Mesothelial cell of epicardium (in vitro differentiated cells): ENCODE measurements around the gene FOXJ3. TPM values are rescaled to one million over a fixed set of nuclear protein-coding genes. Genes with fewer than 3 reads are reported as not detected.

Experiments used
- DNase-seq, 2 experiments: peaks; one replicate each; pipeline ENCODE4 v3.0.0; 2021; ENCODE audit warnings: low spot score in 2 of 2; ENCODE audit not compliant: unreplicated experiment in 2 of 2
- H3K27ac Mint-ChIP-seq: 2 replicates; pipeline ENCODE4 v1.8.0; 2021; ENCODE audit warnings: mixed read lengths
- H3K27me3 Mint-ChIP-seq: 2 replicates; pipeline ENCODE4 v1.8.0; 2021; ENCODE audit warnings: low read depth, mixed read lengths
- H3K36me3 Mint-ChIP-seq: 2 replicates; pipeline ENCODE4 v1.8.0; 2021; ENCODE audit warnings: mixed read lengths
- H3K4me1 Mint-ChIP-seq: 2 replicates; pipeline ENCODE4 v1.8.0; 2021; ENCODE audit warnings: mixed read lengths
- H3K4me3 Mint-ChIP-seq: 2 replicates; pipeline ENCODE4 v1.8.0; 2021; ENCODE audit warnings: mild to moderate bottlenecking, moderate library complexity, mixed read lengths
- H3K9me3 Mint-ChIP-seq: 2 replicates; pipeline ENCODE4 v1.8.0; 2021; ENCODE audit warnings: mixed read lengths
- CTCF ChIP-seq: fragments of 200-600 bp; sonication (generic); IDR thresholded peaks from one replicate; pipeline ENCODE4 v1.5.0; 2021; ENCODE audit warnings: antibody characterized with exemption; ENCODE audit not compliant: unreplicated experiment
- total RNA-seq: library from RNA; stranded (reverse); gene quantifications from 3 replicates; pipeline ENCODE4 v1.2.1, GENCODE V29; 2021

Gene FOXJ3
- total RNA-seq, 1 donor from 2014 or later: 79.7 TPM

- no peak for DNase-seq
- peak; percentile 78 for TF ChIP-seq CTCF
- H3K4me3 Mint-ChIP-seq: no peak overlapping the region
- no peaks in the 10 kb centered on the region for H3K9me3 Mint-ChIP-seq
- peaks cover 54% of the 10 kb centered on the region for H3K4me1 Mint-ChIP-seq
- no peak overlapping the region for H3K27ac Mint-ChIP-seq
- no peaks in the 10 kb centered on the region for H3K27me3 Mint-ChIP-seq
- peaks cover 5% of the 10 kb centered on the region for H3K36me3 Mint-ChIP-seq
Observed at GRCh38 chr1:42176902-42177519, 158.0 kb downstream of the FOXJ3 start.

GRCh38 chr1:42175314-42176054 lies 159.6 kb downstream of the FOXJ3 start:
- Mint-ChIP-seq H3K4me3 (no peak overlapping the region), H3K9me3 (no peaks in the 10 kb centered on the region), H3K4me1 (peaks cover 65% of the 10 kb centered on the region), H3K27ac (no peak overlapping the region), H3K36me3 (peaks cover 3% of the 10 kb centered on the region), H3K27me3 (no peaks in the 10 kb centered on the region)
- no peak for DNase-seq
- TF ChIP-seq CTCF: no peak

GRCh38 chr1:42173961-42174735 lies 160.9 kb downstream of the FOXJ3 start:
- Mint-ChIP-seq H3K27ac (peak overlapping the region; percentile 18), H3K4me3 (no peak overlapping the region), H3K9me3 (no peaks in the 10 kb centered on the region), H3K27me3 (no peaks in the 10 kb centered on the region), H3K4me1 (peaks cover 53% of the 10 kb centered on the region), H3K36me3 (peaks cover 3% of the 10 kb centered on the region)
- no peak for TF ChIP-seq CTCF
- DNase-seq: no peak

GRCh38 chr1:42173155-42173933 lies 161.7 kb downstream of the FOXJ3 start:
- H3K27ac Mint-ChIP-seq: peak overlapping the region; percentile 18
- no peak overlapping the region for H3K4me3 Mint-ChIP-seq
- peak in 1 of 2 experiments; percentile 83 for DNase-seq
- peaks cover 3% of the 10 kb centered on the region for H3K36me3 Mint-ChIP-seq
- H3K4me1 Mint-ChIP-seq: peaks cover 47% of the 10 kb centered on the region
- no peaks in the 10 kb centered on the region for H3K27me3 Mint-ChIP-seq
- peak; percentile 98 for TF ChIP-seq CTCF
- H3K9me3 Mint-ChIP-seq: no peaks in the 10 kb centered on the region

- no peak for DNase-seq
- no peaks in the 10 kb centered on the region for H3K9me3 Mint-ChIP-seq
- peak overlapping the region; percentile 62 for H3K27ac Mint-ChIP-seq
- no peak overlapping the region for H3K4me3 Mint-ChIP-seq
- H3K36me3 Mint-ChIP-seq: peaks cover 3% of the 10 kb centered on the region
- no peak for TF ChIP-seq CTCF
- peaks cover 43% of the 10 kb centered on the region for H3K4me1 Mint-ChIP-seq
- no peaks in the 10 kb centered on the region for H3K27me3 Mint-ChIP-seq
Observed at GRCh38 chr1:42172381-42173133, 162.5 kb downstream of the FOXJ3 start.
